ENCODE data around the gene PCDHA8.
A peak's percentile ranks its signal among the peaks of the same experiment; 100 is the strongest.
"Not testable (repeated sequence)": the region's sequence is repeated elsewhere in the genome, so short reads cannot be mapped to it uniquely, and the experiment has no call there.

The PCDHA8 gene

DNA sequence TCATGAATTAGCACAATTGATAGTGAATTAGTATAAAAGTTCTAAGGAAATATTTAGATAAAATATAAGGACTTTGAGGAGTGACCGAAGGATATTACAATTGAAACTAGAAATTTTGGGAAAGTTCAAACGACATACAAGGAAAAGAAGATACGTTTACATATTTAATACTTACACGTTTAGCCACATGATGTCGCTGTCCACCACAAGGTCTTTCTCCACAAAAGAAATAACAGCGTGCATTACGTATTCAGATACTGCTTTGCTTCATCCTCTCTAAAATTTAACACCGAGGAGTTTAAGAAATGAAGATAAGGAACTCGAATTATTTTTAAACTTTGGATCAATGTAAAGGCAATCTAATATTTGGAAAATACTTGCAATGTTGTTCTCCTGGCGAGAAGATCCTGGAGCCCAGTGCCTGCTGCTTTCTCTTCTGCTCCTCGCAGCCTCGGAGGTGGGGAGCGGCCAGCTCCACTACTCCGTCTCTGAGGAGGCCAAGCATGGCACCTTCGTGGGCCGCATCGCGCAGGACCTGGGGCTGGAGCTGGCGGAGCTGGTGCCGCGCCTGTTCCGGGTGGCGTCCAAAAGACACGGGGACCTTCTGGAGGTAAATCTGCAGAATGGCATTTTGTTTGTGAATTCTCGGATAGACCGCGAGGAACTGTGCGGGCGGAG lies 40.0 kb upstream of the PCDHA8 start, which contains the start of gene PCDHA3:
TSS of gene PCDHA3 (plus strand) at position 242 of the 678 bp plus-strand sequence.
- ChIA-PET POLR2A (no interaction called here), CTCF (no interaction called here)
- TF ChIP-seq, protein P1, sequence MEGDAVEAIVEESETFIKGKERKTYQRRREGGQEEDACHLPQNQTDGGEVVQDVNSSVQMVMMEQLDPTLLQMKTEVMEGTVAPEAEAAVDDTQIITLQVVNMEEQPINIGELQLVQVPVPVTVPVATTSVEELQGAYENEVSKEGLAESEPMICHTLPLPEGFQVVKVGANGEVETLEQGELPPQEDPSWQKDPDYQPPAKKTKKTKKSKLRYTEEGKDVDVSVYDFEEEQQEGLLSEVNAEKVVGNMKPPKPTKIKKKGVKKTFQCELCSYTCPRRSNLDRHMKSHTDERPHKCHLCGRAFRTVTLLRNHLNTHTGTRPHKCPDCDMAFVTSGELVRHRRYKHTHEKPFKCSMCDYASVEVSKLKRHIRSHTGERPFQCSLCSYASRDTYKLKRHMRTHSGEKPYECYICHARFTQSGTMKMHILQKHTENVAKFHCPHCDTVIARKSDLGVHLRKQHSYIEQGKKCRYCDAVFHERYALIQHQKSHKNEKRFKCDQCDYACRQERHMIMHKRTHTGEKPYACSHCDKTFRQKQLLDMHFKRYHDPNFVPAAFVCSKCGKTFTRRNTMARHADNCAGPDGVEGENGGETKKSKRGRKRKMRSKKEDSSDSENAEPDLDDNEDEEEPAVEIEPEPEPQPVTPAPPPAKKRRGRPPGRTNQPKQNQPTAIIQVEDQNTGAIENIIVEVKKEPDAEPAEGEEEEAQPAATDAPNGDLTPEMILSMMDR (IDR thresholded peaks at IDR 0.05; ENCODE audit: control extremely low read depth, extremely low read depth, low read depth, missing control alignments): no peak
- DNase-seq (ENCODE audit: extremely low spot score): no peak

GRCh38 chr5:140801494-140801841 lies 39.5 kb upstream of the PCDHA8 start:
- no peak for DNase-seq (ENCODE audit: extremely low spot score)
- CTCF ChIA-PET: no interaction called here

DNA sequence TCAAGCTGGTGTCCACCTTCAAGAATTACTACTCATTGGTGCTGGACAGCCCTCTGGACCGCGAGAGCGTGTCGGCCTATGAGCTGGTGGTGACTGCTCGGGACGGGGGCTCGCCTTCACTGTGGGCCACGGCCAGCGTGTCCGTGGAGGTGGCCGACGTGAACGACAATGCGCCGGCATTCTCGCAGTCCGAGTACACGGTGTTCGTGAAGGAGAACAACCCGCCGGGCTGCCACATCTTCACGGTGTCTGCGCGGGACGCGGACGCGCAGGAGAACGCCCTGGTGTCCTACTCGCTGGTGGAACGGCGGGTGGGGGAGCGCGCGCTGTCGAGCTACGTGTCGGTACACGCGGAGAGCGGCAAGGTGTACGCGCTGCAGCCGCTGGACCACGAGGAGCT lies 38.6 kb upstream of the PCDHA8 start:
- CTCF ChIA-PET; POLR2A ChIA-PET; DNase-seq (ENCODE audit: extremely low spot score): not testable (repeated sequence)

More at GRCh38 chr5:140801494-140801841, 39.5 kb upstream of the PCDHA8 start:
- TF ChIP-seq, protein P1 (IDR thresholded peaks at IDR 0.05; ENCODE audit: control extremely low read depth, extremely low read depth, low read depth, missing control alignments): no peak
- POLR2A ChIA-PET: no interaction called here

DNA sequence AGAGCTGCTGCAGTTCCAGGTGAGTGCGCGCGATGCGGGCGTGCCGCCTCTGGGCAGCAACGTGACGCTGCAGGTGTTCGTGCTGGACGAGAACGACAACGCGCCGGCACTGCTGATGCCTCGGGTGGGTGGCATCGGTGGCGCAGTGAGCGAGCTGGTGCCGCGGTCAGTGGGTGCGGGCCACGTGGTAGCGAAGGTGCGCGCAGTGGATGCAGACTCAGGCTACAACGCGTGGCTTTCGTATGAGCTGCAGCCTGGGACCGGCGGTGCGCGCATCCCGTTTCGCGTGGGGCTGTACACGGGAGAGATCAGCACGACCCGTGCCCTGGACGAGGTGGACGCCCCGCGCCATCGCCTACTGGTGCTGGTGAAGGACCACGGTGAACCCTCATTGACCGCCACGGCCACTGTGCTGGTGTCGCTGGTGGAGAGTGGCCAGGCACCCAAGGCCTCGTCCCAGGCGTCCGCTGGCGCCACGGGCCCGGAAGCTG lies 38.2 kb upstream of the PCDHA8 start:
- no peak for DNase-seq (ENCODE audit: extremely low spot score)
- TF ChIP-seq, protein P1 (IDR thresholded peaks at IDR 0.05; ENCODE audit: control extremely low read depth, extremely low read depth, low read depth, missing control alignments): no peak
- ChIA-PET POLR2A (no interaction called here), CTCF (no interaction called here)

DNA sequence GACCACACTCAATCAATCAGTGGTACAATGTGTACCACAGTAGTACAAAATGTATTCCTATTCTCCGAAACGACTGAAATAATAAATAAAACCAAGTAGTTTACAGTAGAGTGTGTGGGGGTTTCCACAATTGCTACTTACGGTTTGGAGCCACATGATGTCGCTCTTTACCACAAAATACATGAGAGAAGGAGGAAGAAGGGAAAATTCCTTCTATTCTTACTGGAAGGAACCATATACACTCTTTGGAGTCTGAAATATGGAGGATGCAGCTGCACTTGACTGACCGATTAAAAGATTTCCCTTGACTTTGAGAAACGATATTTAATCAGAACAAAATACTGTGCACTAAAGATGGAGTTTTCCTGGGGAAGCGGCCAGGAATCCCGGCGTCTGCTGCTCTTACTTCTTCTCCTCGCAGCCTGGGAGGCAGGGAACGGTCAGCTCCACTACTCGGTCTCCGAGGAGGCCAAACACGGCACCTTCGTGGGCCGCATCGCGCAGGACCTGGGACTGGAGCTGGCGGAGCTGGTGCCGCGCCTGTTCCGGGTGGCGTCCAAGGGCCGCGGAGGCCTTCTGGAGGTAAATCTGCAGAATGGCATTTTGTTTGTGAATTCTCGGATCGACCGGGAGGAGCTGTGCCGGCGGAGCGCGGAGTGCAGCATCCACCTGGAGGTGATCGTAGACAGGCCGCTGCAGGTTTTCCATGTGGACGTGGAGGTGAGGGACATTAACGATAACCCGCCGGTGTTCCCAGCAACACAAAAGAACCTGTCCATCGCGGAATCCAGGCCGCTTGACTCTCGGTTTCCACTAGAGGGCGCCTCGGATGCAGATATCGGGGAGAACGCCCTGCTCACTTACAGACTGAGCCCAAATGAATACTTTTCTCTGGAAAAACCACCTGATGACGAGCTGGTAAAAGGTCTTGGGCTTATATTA lies 33.9 kb upstream of the PCDHA8 start, which contains the start of gene PCDHA4:
TSS of gene PCDHA4 (plus strand) at position 235 of the 942 bp plus-strand sequence.
- DNase-seq (ENCODE audit: extremely low spot score): no peak
- ChIA-PET CTCF (interaction anchor here (1.0 to 1.3 kb wide), 3 partner anchors 9 to 21 kb away, joined by 3 to 4 read pairs (median 3); partner anchors contain the start of gene PCDHA1), POLR2A (no interaction called here)
- TF ChIP-seq, protein P1 (IDR thresholded peaks at IDR 0.05; ENCODE audit: control extremely low read depth, extremely low read depth, low read depth, missing control alignments): peak; percentile 13

- POLR2A ChIA-PET; DNase-seq (ENCODE audit: extremely low spot score): not testable (repeated sequence)
- CTCF ChIA-PET: interaction anchor here (1.0 to 1.1 kb wide), 2 partner anchors 9 to 22 kb away, joined by 3 to 4 read pairs; partner anchors contain the start of gene PCDHA1
Measured at GRCh38 chr5:140808241-140808888, 32.6 kb upstream of the PCDHA8 start.

DNA sequence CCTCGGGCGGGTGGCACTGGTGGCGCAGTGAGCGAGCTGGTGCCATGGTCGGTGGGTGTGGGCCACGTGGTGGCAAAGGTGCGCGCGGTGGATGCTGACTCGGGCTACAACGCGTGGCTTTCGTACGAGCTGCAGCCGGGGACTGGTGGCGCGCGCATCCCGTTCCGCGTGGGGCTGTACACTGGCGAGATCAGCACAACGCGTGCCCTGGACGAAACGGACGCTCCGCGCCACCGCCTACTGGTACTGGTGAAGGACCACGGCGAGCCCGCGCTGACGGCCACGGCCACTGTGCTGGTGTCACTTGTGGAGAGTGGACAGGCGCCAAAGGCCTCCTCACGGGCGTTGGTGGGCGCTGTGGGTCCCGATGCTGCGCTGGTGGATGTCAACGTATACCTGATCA lies 32.1 kb upstream of the PCDHA8 start:
- CTCF ChIA-PET: no interaction called here
- TF ChIP-seq, protein P1 (IDR thresholded peaks at IDR 0.05; ENCODE audit: control extremely low read depth, extremely low read depth, low read depth, missing control alignments): no peak
- no peak for DNase-seq (ENCODE audit: extremely low spot score)

More for the DNA sequence above, 32.1 kb upstream of the PCDHA8 start:
- POLR2A ChIA-PET: no interaction called here
